Osteocyte (in vitro differentiated cells): ENCODE results near the gene SRC. TPM values are rescaled to one million over a fixed set of nuclear protein-coding genes. Genes with fewer than 3 reads are reported as not detected.

Experiments used
- DNase-seq: peaks from one replicate; pipeline ENCODE4 v3.0.0; 2021; ENCODE audit warnings: mixed read lengths; ENCODE audit not compliant: unreplicated experiment; ENCODE audit errors: extremely low spot score
- H3K27ac Mint-ChIP-seq: one replicate; pipeline ENCODE4 v1.8.0; 2021; ENCODE audit warnings: mild to moderate bottlenecking, mixed read lengths; ENCODE audit not compliant: unreplicated experiment
- H3K27me3 Mint-ChIP-seq: one replicate; pipeline ENCODE4 v1.8.0; 2021; ENCODE audit warnings: mixed read lengths; ENCODE audit not compliant: unreplicated experiment
- H3K36me3 Mint-ChIP-seq: one replicate; pipeline ENCODE4 v1.8.0; 2021; ENCODE audit warnings: mixed read lengths; ENCODE audit not compliant: unreplicated experiment
- H3K4me1 Mint-ChIP-seq: one replicate; pipeline ENCODE4 v1.8.0; 2021; ENCODE audit warnings: mixed read lengths; ENCODE audit not compliant: unreplicated experiment
- H3K4me3 Mint-ChIP-seq: one replicate; pipeline ENCODE4 v1.8.0; 2021; ENCODE audit warnings: mild to moderate bottlenecking, moderate library complexity, mixed read lengths; ENCODE audit not compliant: unreplicated experiment
- H3K9me3 Mint-ChIP-seq: one replicate; pipeline ENCODE4 v1.8.0; 2021; ENCODE audit warnings: mixed read lengths; ENCODE audit not compliant: unreplicated experiment
- total RNA-seq: library from RNA; stranded (reverse); gene quantifications from 2 replicates; pipeline ENCODE4 v1.2.1, GENCODE V29; 2021
- TF ChIP-seq, protein P1 (sequence below): fragments of 200-600 bp; sonication (generic); IDR thresholded peaks from 2 replicates; pipeline ENCODE4 v1.5.0; 2021; ENCODE audit warnings: antibody characterized with exemption, mild to moderate bottlenecking, moderate library complexity

SRC gene
- total RNA-seq, 1 donor from 2014 or later: 32.5 TPM

DNA sequence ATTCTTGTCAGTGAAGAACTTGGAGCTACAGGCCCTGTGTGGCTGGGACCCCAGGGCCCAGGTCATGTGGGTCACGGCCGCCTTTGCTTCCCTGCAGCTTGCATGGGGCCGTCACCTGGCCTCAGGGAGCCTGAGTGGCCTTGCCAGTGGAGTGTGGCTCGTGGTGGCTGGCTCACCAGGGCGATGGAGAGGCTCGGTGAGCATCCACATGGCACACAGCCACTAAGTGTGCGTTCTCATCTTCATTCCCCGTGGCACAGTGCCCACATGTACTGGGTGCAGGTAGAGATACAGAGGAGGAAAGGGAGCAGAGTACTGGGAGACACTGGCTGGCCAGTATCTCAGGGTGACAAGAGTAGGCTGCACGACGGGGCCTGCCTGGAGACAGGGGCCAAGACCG lies 35.0 kb upstream of the SRC start:
- Mint-ChIP-seq H3K27ac (no peak overlapping the region), H3K36me3 (peaks cover 18% of the 10 kb centered on the region), H3K4me3 (no peak overlapping the region), H3K4me1 (peaks cover 32% of the 10 kb centered on the region), H3K9me3 (no peaks in the 10 kb centered on the region), H3K27me3 (no peaks in the 10 kb centered on the region)
- TF ChIP-seq, protein P1, sequence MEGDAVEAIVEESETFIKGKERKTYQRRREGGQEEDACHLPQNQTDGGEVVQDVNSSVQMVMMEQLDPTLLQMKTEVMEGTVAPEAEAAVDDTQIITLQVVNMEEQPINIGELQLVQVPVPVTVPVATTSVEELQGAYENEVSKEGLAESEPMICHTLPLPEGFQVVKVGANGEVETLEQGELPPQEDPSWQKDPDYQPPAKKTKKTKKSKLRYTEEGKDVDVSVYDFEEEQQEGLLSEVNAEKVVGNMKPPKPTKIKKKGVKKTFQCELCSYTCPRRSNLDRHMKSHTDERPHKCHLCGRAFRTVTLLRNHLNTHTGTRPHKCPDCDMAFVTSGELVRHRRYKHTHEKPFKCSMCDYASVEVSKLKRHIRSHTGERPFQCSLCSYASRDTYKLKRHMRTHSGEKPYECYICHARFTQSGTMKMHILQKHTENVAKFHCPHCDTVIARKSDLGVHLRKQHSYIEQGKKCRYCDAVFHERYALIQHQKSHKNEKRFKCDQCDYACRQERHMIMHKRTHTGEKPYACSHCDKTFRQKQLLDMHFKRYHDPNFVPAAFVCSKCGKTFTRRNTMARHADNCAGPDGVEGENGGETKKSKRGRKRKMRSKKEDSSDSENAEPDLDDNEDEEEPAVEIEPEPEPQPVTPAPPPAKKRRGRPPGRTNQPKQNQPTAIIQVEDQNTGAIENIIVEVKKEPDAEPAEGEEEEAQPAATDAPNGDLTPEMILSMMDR: no peak
- no peak for DNase-seq

DNA sequence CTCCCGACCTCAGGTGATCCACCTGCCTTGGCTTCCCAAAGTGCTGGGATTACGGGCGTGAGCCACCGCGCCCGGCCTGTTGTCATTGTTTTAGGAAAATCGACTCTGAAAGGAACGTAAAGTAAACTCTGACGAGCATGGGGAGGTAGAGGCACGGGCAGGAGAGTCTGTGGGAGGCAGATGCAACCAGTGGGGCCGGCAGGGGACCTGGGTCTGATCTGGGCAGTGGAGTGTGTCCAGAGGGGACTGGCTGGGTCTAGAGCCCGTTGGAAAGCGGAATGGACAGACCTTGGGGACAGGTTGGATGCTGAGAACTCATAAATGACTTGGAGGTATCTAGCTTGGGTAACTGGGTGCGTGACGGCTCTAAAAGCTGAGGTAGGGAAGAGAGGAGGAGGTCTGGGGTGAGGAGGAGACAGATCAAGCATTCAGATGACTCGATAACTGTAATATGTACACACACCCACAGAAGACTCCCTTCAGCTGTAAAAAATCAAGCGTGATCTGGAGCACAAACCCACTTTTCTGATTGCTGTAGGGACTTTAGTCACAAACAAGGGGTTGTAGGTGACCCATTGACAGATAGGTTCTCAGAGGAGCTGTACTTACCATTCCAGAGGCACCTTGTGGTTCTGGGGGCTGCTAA lies 34.1 kb upstream of the SRC start:
- Mint-ChIP-seq H3K9me3 (no peaks in the 10 kb centered on the region), H3K27ac (peak overlapping the region; percentile 25), H3K36me3 (peaks cover 18% of the 10 kb centered on the region), H3K4me3 (no peak overlapping the region), H3K4me1 (peaks cover 32% of the 10 kb centered on the region), H3K27me3 (no peaks in the 10 kb centered on the region)
- DNase-seq: no peak
- TF ChIP-seq, protein P1: no peak

DNA sequence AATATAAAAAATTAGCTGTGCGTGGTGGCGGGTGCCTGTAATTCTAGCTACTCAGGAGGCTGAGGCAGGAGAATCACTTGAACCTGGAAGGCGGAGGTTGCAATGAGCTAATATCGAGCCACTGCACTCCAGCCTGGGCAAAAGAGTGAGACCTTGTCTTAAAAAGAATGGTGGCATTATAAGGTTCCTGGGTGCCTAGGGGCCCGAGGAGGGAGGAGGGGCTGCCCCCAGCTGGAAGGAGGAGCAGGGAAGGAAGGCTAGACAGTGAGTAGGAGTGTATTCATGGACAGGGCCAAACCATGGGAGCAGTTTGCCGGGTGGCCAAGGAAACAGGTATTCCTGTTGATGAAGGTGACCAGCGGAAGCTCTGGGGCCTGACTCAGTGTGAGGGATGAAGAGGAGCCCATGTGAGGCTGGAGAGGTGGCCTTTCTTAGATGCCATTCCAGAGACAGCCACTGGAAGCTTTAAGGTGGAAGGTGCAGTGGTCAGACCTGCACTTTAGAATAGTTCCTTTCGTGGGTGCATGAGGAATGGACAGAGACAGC lies 32.3 kb upstream of the SRC start:
- TF ChIP-seq, protein P1: no peak
- H3K4me3 Mint-ChIP-seq: no peak overlapping the region
- DNase-seq: no peak
- H3K27me3 Mint-ChIP-seq: no peaks in the 10 kb centered on the region
- peak overlapping the region; percentile 46 for H3K27ac Mint-ChIP-seq
- peaks cover 32% of the 10 kb centered on the region for H3K4me1 Mint-ChIP-seq
- H3K9me3 Mint-ChIP-seq: no peaks in the 10 kb centered on the region
- H3K36me3 Mint-ChIP-seq: peaks cover 21% of the 10 kb centered on the region

DNA sequence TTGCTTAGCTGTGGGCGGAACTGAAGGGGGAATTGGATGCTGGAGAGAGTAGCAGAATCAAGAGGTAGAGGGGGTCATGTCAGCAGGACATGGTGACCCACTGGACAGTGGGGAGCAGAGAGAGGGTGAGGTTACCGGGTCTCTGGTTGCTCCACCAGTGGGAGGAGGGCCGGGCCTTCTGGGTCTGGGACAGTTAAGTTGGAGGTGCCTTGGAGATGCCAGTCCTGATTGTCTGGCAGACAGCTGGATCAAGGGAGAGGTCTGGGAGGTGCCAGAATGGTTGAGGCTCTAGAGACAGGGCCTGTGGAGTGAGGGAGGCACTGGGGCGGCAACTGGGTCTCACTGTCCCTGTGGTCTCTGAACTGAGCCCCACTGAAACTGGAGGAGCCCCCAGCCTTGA lies 31.8 kb upstream of the SRC start:
- Mint-ChIP-seq H3K4me3 (no peak overlapping the region), H3K27me3 (no peaks in the 10 kb centered on the region), H3K36me3 (peaks cover 18% of the 10 kb centered on the region), H3K27ac (peak overlapping the region; percentile 46), H3K9me3 (no peaks in the 10 kb centered on the region), H3K4me1 (peaks cover 32% of the 10 kb centered on the region)
- TF ChIP-seq, protein P1: no peak
- no peak for DNase-seq

DNA sequence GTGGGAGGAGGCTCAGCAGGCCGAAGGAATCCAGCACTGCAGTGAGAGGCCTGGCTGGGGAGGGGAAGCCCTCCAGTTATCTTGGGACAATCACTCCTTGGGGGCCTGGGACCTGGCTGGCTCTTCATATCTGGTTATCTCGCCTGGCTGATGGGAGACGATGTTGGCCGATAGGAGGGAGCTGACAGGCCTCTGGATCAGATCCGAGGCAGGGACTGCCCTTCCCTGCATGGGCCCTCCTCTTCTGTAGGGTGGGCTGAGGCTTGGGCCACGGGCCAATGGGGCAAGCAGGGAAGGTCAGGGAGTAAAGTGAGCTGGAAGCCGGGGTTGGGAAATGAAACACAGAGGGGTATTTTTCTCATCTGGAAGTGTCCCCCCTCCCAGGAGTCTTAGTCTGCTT lies 31.3 kb upstream of the SRC start:
- TF ChIP-seq, protein P1: no peak
- Mint-ChIP-seq H3K27me3 (no peaks in the 10 kb centered on the region), H3K27ac (peak overlapping the region; percentile 43), H3K36me3 (peaks cover 20% of the 10 kb centered on the region), H3K4me3 (no peak overlapping the region), H3K4me1 (peaks cover 32% of the 10 kb centered on the region), H3K9me3 (no peaks in the 10 kb centered on the region)
- DNase-seq: no peak
